Raji (cell line): Measurements from ENCODE around the gene CXCR1.

Source experiments
- POLR2A ChIP-seq: IDR thresholded peaks from 2 replicates; pipeline ENCODE4 v1.6.1; 2011; ENCODE audit warnings: low read depth, low read length, control low read depth; ENCODE audit not compliant: insufficient read depth

Gene CXCR1

DNA sequence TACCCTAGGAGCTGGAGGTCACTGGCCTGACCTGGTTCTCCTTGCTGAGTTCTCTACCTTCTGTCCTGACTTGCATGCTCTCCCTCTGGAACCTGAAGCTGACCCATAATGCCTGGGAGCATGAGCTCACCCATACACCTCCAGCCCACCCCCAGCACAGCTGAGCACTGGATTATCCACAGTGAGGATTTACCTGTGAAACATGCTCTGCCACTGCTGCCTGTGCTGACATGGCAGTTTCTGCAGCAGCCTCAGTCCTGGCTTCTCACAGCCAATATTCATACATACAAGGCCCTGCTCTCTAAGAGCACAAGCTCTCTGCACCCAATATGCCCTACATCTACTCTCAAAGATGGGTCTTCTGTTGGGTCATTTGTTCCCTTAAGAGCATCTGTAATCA, 35.9 kb downstream of the CXCR1 start:
- TF ChIP-seq POLR2A, result no peak

DNA sequence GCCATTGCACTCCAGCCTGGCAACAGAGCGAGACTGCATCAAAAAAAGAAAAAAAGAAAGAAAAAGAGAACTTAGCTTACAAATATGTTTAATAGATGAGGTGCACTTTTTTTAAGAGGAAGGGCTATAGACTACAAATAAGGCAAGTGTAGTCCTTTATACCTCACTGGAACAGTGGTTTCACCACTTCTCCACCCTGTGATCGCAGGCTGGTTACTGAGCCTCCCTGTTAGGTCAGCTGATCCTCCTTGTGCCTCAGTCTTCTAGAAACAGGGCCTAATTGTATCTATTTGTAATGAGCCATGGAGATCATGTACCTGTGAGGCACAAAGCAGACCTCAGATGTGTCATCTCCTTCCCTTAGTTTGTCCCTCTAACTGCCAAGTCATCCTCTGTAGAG, 36.4 kb downstream of the CXCR1 start:
- TF ChIP-seq POLR2A, result no peak

DNA sequence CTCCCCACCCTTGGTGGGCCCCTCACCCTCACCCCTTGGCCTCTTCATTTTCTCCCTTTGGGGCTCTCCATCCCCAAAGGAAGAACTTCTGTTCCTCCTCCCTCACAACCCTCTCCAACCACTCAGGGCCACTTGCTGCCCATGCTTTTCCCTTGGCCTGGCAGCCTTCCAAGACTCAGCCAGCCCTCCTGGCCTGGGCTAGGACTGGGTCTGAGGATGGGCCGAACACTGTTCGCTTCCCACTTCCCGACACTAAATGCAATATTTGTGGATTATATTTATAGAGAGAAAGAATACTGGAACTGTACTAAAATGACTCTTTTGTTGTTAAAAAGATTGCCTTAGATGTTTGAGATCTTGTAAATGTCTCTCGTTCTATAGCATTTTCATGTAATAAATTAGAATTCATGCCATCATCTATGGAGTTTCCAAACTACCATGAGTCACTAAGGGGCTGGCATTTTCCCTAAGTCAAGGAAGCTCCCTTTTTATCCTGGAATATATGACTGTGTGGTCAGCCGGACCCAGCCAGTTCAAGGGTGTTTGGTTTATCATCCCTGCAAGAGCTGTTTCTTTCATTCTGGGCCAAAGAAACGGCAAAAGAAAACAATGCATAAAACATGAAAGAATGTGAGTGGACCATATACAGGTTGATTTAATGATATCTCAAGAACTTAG, 37.2 kb downstream of the CXCR1 start:
- TF ChIP-seq POLR2A, result no peak

DNA sequence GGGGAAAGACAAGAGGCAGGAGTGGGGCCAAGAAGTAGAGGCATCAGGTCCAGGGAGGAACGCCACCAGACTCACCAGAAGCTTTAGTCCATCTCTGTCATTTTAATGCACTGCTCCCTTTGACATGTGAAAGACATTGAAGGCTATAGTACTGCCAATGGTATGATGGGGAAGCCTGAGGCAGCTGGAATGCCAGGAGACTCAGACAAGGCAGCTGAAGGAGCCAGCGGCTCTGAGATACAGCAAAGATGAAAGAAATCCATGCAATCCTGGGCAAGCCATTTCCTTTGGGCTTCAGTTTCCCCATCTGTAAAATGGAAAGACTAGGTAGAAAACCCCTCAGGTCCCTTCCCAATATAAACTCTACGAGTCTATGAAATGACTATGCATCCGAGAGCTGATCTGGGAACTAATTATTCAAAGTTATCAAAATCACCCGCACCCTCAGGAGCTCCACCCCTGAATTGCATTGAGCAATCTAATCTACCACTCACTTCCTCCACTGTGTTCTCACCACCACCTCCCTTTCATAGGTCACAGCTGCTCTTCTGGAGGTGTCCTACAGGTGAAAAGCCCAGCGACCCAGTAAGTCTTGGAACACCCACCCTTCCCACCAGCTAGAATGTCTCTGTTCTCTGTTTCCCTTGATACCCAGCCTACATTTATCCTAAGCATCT, 37.8 kb downstream of the CXCR1 start:
- TF ChIP-seq POLR2A, result no peak

DNA sequence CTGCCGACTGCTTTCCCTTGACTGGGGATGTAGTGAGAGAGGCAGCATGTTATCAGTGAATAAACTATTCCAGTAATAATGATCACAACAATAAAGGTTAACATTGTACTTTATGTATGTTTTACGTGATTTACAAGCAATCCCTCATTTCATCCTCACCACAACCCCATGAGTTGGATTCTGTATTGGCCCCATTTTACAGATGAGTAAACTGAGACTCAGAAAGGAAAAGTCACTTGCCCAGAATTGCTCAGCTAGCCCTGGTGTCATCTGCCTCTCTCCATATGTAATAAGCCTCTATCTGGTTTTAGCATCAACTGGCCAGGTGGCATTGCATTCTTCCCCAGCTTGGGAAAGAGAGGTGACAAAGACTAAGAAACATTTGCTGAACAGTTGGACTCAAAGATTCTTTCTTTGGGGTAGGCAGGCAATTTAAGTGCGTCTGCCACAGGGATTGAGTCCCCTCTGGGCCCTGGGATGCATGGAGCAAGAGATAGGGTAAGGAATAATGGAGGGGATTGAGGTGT, 38.8 kb downstream of the CXCR1 start:
- TF ChIP-seq POLR2A, result no peak

DNA sequence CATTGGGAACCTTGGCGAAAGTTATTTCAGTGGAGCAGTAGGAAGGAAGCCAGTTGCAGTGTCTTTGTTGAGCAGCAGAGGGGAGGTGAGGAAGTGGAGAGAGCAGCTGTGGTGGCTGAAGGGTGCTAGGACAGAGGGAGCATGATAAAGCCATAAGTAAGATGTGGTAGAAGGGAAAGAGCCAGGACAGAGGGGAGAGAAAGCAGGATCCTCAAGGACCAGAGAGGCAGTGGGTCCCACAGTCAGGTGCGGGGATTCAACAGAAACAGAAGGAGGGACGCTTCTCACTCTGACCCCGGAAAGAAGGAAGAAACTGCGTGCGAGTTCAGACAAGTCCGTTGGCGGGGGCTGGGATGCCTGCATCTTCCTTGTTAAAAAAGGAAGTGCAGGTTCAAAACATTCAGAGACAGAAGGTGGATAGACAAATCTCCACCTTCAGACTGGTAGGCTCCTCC, 41.1 kb downstream of the CXCR1 start, which contains the start of gene CXCR2:
CXCR2 (plus strand) TSS at position 403 of the 455 bp plus-strand sequence. CDS start 8,774 bp downstream, outside the sequence.
- TF ChIP-seq POLR2A, result no peak

DNA sequence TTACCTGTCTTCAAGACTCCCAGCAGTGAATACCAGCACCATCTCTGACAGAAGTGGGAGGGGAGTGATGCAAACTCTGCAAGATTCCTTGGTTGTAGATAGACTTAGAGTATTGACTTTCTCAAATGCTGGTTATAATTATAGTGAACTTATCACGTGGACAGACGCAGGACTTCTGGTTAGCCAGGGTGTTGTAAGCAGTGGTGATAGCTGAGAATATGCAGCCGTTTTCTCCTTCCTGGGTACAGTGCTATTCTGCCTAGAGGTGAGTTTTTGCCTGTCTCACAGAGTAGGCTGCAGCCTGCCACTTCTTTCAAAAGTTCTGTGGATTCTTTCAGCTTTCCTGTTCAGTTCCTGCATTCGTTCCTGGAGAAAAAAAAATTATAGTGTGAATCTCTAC, 41.7 kb downstream of the CXCR1 start:
- no peak for TF ChIP-seq POLR2A

DNA sequence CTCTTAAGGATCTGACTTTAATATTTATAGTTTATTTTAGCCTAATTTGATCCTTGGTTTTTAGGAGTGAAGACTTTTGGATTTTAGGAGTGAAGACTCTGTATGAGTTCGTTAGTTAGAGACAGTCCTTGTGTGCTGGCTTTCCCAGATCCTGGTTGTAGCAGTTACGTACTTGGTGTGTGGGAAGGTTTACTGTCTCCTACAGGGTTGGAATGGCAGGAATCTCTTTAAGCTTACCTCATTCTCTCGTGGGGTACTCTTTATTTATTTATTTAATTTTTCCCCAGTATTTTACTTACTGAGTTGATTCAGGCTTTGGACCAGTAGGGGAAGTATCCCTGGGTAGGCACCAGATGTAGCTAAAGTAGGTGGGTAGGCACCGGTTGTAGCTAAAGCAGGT, 42.8 kb downstream of the CXCR1 start:
- TF ChIP-seq POLR2A, result no peak
